Type B pancreatic cell (in vitro differentiated cells): ENCODE data around the gene CAMSAP1. TPM values are rescaled to one million over a fixed set of nuclear protein-coding genes. Genes with fewer than 3 reads are reported as not detected.

ENCODE experiments used
- DNase-seq: peaks from one replicate; pipeline ENCODE4 v3.0.0; 2021; ENCODE audit warnings: mixed read lengths; ENCODE audit not compliant: unreplicated experiment; ENCODE audit errors: extremely low spot score
- H3K27ac Mint-ChIP-seq: 2 replicates; pipeline ENCODE4 v1.8.0; 2021; ENCODE audit warnings: mild to moderate bottlenecking, mixed read lengths
- H3K27me3 Mint-ChIP-seq: 2 replicates; pipeline ENCODE4 v1.8.0; 2021; ENCODE audit warnings: mixed read lengths
- H3K36me3 Mint-ChIP-seq: 2 replicates; pipeline ENCODE4 v1.8.0; 2021; ENCODE audit warnings: mixed read lengths
- H3K4me1 Mint-ChIP-seq: one replicate; pipeline ENCODE4 v1.8.0; 2021; ENCODE audit warnings: mixed read lengths; ENCODE audit not compliant: unreplicated experiment
- H3K4me3 Mint-ChIP-seq: 2 replicates; pipeline ENCODE4 v1.8.0; 2021; ENCODE audit warnings: mild to moderate bottlenecking, mixed read lengths
- H3K9me3 Mint-ChIP-seq: 2 replicates; pipeline ENCODE4 v1.8.0; 2021; ENCODE audit warnings: mixed read lengths
- CTCF ChIP-seq: fragments of 200-600 bp; sonication (generic); conservative IDR thresholded peaks from 2 replicates; pipeline ENCODE4 v1.5.0; 2021; ENCODE audit warnings: antibody characterized with exemption, mild to moderate bottlenecking
- total RNA-seq: library from RNA; stranded (reverse); gene quantifications from 2 replicates; pipeline ENCODE4 v1.2.1, GENCODE V29; 2021; ENCODE audit warnings: low replicate concordance

The CAMSAP1 gene
- total RNA-seq, 1 donor from 2014 or later, result 58.2 TPM

DNA sequence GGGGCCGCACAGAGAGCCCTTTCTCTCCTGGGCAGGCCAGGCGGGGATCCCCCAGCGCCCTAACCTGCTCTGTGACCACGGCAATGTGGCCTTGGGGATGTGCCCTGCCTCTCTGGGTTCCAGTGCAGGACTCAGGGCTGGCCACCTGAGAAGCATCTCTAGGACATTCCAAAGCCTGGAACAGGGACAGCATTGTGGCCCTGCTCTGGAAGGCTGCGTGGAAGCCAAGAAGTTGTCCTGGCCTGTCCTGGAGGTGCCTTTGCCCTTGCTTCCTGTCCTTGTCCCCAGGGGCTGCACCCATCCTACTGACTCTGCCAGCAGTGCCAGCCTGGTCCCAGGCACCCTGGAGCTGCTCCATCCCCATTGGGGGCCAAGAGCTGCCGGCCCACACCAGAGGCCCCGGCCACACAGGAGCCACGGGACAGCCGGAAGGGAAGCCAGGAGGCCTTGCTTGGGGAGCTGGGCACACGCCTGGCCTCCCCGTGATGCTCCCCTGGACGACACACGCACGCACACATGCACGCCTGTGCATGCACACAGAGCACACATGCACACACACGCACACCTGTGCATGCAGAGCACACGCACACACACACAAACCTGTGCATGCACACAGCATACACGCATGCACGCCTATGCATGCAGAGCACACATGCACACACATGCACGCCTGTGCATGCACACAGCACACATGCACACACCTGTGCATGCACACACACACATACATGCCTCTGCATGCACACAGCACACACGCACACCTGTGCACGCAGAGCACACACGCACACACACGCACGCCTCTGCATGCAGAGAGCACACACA lies 20.1 kb upstream of the CAMSAP1 start:
- no peak for DNase-seq
- Mint-ChIP-seq H3K4me1 (no peaks in the 10 kb centered on the region), H3K27me3 (no peaks in the 10 kb centered on the region), H3K9me3 (no peaks in the 10 kb centered on the region), H3K27ac (no peak overlapping the region), H3K4me3 (no peak overlapping the region), H3K36me3 (no peaks in the 10 kb centered on the region)
- no peak for TF ChIP-seq CTCF

DNA sequence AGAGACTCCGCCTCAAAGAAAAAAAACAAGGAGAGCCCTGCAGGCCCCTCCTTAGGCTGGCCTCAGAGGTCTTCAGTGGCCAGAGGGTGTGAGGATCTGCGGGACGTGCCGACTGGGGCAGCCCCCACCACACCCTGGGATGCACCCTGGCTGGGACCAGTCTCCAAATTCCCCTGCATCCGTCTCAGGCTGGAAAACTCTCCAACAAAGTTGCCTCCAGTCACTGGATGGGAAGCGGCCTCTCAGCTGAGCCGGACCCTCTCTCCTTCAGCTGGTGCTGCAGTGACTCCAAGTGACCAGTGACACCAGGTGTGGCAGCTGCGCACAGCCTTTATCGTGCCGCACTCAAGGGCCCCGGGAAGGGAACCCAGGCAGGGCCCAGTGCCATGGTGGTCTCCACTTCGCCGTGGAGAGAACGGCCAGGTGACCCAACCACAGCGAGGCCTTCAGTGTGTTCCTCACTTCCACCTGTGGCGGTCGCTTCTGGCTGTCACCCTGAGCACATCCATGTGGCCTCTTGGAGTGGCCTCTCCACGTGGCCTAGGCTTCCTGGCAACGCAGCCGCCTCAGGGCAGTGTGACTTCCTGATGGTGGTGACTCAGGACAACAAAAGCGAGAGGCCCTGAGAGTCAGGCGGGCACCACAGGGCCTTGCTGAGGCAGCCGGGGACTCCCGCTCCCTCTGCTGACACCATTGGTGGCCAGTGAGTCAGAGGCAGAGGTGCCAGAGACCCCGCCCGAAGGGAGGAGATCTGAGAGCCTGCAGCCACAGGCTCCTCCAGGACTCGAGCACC lies 19.3 kb upstream of the CAMSAP1 start:
- Mint-ChIP-seq H3K27me3 (no peaks in the 10 kb centered on the region), H3K27ac (no peak overlapping the region), H3K4me3 (no peak overlapping the region), H3K9me3 (no peaks in the 10 kb centered on the region), H3K36me3 (no peaks in the 10 kb centered on the region), H3K4me1 (no peaks in the 10 kb centered on the region)
- TF ChIP-seq CTCF, result no peak
- no peak for DNase-seq

DNA sequence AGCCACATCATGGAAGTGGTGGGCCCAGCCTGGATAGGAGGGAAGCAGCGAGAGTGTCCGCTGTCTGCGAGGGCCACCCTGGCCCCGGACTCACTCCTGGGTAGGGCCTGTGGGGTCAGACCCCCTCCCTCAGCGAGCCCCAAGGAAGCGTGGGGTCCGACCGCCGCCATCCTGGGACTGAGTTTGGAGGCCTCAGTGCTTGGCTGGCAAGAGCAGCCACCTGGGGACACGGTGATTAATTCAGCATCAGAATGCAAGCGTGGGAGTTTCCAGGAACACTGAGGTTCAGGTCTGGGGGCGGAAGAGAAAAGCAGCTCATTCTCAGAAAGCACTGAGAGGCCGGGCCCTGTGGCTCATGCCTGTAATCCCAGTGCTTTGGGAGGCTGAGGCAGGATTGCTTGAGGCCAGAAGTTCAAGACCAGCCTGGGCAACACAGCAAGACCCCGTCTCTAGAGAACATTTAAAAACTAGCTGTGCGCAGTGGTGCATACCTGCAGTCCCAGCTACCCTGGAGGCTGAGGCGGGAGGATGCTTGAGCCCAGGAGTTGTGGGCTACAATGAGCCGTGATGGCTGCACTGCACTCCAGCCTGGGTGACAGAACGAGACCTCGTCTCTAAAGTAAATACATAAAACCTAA lies 18.3 kb upstream of the CAMSAP1 start:
- Mint-ChIP-seq H3K4me1 (no peaks in the 10 kb centered on the region), H3K27me3 (no peaks in the 10 kb centered on the region), H3K9me3 (no peaks in the 10 kb centered on the region), H3K4me3 (no peak overlapping the region), H3K27ac (no peak overlapping the region), H3K36me3 (no peaks in the 10 kb centered on the region)
- TF ChIP-seq CTCF, result no peak
- DNase-seq, result no peak

DNA sequence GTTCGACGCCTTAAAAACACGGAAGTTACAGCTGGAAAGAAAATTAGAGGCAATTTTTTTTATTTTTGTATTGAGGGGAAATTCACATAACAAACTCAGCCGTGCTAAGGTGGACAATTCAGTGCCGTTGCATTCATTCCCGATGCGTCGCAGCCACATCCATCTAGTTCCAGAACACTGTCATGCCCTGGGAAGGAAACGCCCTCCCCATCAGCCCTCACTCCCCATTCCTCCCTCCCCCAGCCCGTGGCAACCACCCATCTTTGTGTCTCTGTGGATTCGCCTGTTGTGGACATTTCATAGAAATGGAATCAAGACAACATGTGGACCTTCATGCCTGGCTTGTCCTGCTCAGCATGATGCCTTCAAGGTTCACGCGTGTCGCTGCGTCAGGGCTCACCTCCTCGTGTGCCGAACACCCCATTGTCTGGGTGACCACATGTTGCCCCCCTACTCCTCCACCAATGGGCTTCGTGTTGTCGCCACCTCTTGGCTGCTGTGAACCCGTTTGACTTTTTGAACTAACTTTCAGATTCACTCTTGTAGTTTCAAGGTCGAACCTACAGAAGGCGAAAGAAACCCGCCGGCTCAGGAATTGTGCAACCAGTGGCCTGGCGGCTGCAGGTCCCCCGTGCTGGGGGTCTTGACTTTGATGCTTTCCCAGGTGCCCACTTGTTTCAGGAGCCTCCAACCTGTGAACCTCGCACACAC lies 17.4 kb upstream of the CAMSAP1 start:
- H3K27ac Mint-ChIP-seq, result no peak overlapping the region
- H3K27me3 Mint-ChIP-seq, result no peaks in the 10 kb centered on the region
- no peaks in the 10 kb centered on the region for H3K9me3 Mint-ChIP-seq
- H3K4me1 Mint-ChIP-seq, result no peaks in the 10 kb centered on the region
- TF ChIP-seq CTCF, result no peak
- no peak overlapping the region for H3K4me3 Mint-ChIP-seq
- DNase-seq, result no peak
- H3K36me3 Mint-ChIP-seq, result no peaks in the 10 kb centered on the region

DNA sequence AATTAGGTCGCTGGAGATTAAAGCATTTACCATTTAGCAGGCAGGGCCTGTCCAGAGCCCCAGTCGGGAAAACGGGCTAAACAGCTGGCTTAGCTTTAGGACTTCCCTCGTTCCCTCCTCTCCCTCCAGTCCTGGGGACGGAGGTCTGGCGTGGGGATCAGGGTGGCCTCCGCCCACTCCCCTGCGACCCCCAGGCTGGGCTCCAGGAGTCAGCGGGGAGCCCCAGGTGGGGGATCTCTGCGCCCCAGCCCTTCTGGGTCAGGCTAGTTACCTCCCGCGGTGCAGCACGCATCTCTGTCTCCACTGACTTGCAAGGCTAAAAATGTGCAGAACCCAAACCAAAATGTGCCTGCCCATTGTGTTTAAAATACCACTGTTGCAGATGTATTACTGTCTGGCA lies 16.2 kb upstream of the CAMSAP1 start:
- H3K4me1 Mint-ChIP-seq, result no peaks in the 10 kb centered on the region
- TF ChIP-seq CTCF, result no peak
- H3K9me3 Mint-ChIP-seq, result no peaks in the 10 kb centered on the region
- H3K4me3 Mint-ChIP-seq, result no peak overlapping the region
- no peak overlapping the region for H3K27ac Mint-ChIP-seq
- DNase-seq, result no peak
- peaks cover 7% of the 10 kb centered on the region for H3K36me3 Mint-ChIP-seq
- H3K27me3 Mint-ChIP-seq, result no peaks in the 10 kb centered on the region
